ENCODE data around the gene GTPBP3. TPM values are rescaled to one million over a fixed set of nuclear protein-coding genes. Genes with fewer than 3 reads are reported as not detected.

GTPBP3 gene
- total RNA-seq, 1 donor from 2014 or later = 61.2 TPM

GRCh38 chr19:17333611-17334413 is 3.5 kb upstream of the GTPBP3 start:
- TF ChIP-seq, protein P1, sequence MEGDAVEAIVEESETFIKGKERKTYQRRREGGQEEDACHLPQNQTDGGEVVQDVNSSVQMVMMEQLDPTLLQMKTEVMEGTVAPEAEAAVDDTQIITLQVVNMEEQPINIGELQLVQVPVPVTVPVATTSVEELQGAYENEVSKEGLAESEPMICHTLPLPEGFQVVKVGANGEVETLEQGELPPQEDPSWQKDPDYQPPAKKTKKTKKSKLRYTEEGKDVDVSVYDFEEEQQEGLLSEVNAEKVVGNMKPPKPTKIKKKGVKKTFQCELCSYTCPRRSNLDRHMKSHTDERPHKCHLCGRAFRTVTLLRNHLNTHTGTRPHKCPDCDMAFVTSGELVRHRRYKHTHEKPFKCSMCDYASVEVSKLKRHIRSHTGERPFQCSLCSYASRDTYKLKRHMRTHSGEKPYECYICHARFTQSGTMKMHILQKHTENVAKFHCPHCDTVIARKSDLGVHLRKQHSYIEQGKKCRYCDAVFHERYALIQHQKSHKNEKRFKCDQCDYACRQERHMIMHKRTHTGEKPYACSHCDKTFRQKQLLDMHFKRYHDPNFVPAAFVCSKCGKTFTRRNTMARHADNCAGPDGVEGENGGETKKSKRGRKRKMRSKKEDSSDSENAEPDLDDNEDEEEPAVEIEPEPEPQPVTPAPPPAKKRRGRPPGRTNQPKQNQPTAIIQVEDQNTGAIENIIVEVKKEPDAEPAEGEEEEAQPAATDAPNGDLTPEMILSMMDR (IDR thresholded peaks at IDR 0.05; ENCODE audit: partially characterized antibody, unreplicated experiment) = no peak
- Mint-ChIP-seq H3K27me3 (ENCODE audit: unreplicated experiment) (peaks cover 16% of the 10 kb centered on the region), H3K27ac (ENCODE audit: unreplicated experiment) (peak overlapping the region; percentile 89), H3K4me3 (ENCODE audit: unreplicated experiment) (peak overlapping the region; percentile 92), H3K4me1 (ENCODE audit: low read depth, unreplicated experiment) (peaks cover 8% of the 10 kb centered on the region), H3K36me3 (ENCODE audit: unreplicated experiment) (peaks cover 5% of the 10 kb centered on the region), H3K9me3 (ENCODE audit: unreplicated experiment) (peaks cover 10% of the 10 kb centered on the region)
- DNase-seq = no peak

DNA sequence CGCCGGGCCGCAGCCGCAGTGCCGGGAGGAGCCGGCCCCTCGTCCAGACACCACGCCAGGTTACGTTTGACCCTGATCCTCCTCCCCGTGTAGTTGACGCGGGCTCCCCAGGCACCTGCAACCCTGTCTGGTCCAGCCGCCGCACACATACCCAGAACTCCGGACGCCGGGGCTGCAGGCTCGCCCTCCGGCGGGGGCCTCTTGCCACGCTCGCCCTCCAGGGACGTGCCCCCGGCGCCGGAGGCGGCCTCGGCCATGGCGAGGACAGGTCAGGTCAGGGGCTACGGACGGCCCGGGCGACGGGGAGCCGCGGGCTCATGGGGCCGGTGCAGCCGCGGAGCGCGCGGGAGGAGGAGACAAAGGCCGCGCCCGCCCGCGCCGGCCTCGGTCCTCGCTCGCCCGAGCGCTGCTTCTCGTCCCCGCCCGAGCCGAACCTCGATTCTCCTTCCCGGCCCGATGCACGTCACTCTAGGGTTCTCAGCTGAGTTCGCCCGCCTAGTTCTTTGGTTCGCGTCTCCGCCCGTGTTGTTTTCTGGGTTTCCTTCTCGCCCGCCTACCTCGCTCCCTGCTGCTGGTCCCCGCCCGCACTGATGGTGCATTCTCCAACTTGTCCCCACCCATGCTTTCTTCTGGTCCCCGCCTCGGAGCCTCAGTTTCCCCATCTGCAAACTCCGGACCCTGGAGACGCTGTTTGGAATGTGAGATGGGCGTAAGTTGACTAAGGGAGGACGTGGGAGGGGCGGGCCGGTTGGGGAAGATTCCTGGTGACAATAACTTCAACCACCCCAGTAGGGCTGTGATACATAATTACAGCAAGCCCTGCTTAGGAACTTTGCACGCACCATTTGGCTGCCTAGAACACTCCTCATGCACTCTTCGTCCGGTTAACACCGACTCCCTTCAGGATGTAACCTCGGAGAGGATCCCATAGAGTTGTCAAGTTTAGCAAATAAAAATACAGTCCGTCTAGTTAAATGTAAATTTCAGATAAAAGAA is 2.6 kb upstream of the GTPBP3 start, which contains the start of gene ANO8:
Gene ANO8 (minus strand): TSS at position 442 of the 996 bp plus-strand sequence. CDS start 185 bp downstream, at position 257.
- peak within 1 kb of the TSS; percentile 89 for H3K27ac Mint-ChIP-seq (ENCODE audit: unreplicated experiment)

DNA sequence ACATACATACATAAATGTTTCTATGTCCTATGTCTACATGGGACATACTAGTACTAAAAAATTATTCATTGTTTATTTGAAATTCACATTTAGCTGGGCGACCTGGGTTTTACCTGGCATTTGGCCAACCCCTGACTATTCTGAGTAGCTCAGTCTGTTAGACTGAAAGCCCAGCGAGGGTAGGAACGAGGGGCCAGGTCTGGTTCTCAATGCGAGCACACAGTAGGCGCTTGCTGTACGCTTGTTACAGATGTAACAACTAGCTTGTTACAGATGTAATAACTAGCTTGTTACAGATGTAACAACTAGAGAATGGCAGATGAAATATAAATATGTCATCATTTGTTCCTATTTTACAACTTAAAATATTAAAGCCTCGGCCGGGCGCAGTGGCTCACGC is 1.8 kb upstream of the GTPBP3 start:
- DNase-seq = no peak
- peak overlapping the region; percentile 89 for H3K4me3 Mint-ChIP-seq (ENCODE audit: unreplicated experiment)
- TF ChIP-seq, protein P1 (IDR thresholded peaks at IDR 0.05; ENCODE audit: partially characterized antibody, unreplicated experiment) = no peak
- peaks cover 5% of the 10 kb centered on the region for H3K36me3 Mint-ChIP-seq (ENCODE audit: unreplicated experiment)
- peaks cover 7% of the 10 kb centered on the region for H3K4me1 Mint-ChIP-seq (ENCODE audit: low read depth, unreplicated experiment)
- H3K27me3 Mint-ChIP-seq (ENCODE audit: unreplicated experiment) = peaks cover 14% of the 10 kb centered on the region
- H3K9me3 Mint-ChIP-seq (ENCODE audit: unreplicated experiment) = peaks cover 11% of the 10 kb centered on the region
- no peak overlapping the region for H3K27ac Mint-ChIP-seq (ENCODE audit: unreplicated experiment)

More for the DNA sequence above, 2.6 kb upstream of the GTPBP3 start, which contains the start of gene ANO8:
- Mint-ChIP-seq H3K36me3 (ENCODE audit: unreplicated experiment) (peaks cover 5% of the 10 kb centered on the region), H3K4me3 (ENCODE audit: unreplicated experiment) (peak within 1 kb of the TSS; percentile 92), H3K4me1 (ENCODE audit: low read depth, unreplicated experiment) (peaks cover 8% of the 10 kb centered on the region), H3K9me3 (ENCODE audit: unreplicated experiment) (peaks cover 11% of the 10 kb centered on the region), H3K27me3 (ENCODE audit: unreplicated experiment) (peaks cover 16% of the 10 kb centered on the region)
- TF ChIP-seq, protein P1 (IDR thresholded peaks at IDR 0.05; ENCODE audit: partially characterized antibody, unreplicated experiment) = no peak
- DNase-seq = peak; percentile 99

- Mint-ChIP-seq H3K36me3 (ENCODE audit: unreplicated experiment) (peaks cover under 1% of the 10 kb centered on the region), H3K9me3 (ENCODE audit: unreplicated experiment) (peaks cover 13% of the 10 kb centered on the region), H3K4me1 (ENCODE audit: low read depth, unreplicated experiment) (peaks cover 5% of the 10 kb centered on the region), H3K27ac (ENCODE audit: unreplicated experiment) (no peak overlapping the region), H3K27me3 (ENCODE audit: unreplicated experiment) (peaks cover 12% of the 10 kb centered on the region), H3K4me3 (ENCODE audit: unreplicated experiment) (peak overlapping the region; percentile 99)
- TF ChIP-seq, protein P1 (IDR thresholded peaks at IDR 0.05; ENCODE audit: partially characterized antibody, unreplicated experiment) = no peak
- no peak for DNase-seq
Observed at GRCh38 chr19:17337675-17338432, 501 bp downstream of the GTPBP3 start.
